ENCODE measurements around the gene DESI2. TPM values are rescaled to one million over a fixed set of nuclear protein-coding genes. Genes with fewer than 3 reads are reported as not detected.

DESI2 gene
- total and polyA plus RNA-seq, 2 experiments from 2014 or later = 31.5 to 48.2 TPM

DNA sequence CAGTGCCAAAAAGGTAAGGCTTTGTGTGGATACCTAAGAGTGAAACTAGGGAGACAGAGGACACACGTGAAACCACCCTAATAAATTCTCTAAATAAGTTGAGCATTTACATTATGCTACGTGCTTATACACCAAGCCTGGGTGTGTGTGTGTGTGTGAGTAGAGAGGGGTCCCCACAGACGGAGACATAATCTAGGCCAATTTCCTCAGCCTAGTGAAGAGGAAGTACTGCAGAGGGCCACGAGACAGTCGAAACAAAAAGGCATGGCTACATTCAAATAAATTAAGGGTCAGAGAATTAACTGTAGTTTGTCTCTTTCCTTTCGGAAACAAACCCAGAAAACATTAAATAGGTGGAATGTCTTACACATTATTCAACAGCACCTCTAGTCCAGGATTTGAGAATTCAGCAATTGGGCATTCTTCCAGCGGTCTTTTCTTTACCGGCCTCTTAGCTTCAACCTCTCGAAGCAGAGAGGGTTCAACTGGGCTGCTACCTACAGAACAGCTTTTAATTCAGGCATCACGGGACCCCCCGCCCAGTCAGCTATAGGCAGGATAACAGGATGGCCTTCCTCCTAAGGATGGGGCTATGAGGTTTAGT lies 75.0 kb downstream of the DESI2 start:
- H3K4me2 ChIP-seq = no peak overlapping the region
- TF ChIP-seq EZH2 (IDR thresholded peaks at IDR 0.05; ENCODE audit: borderline replicate concordance) (no peak), CTCF (IDR thresholded peaks at IDR 0.05; ENCODE audit: poor library complexity) (no peak), EZH2phosphoT487 (IDR thresholded peaks at IDR 0.05; ENCODE audit: low read depth, severe bottlenecking, unreplicated experiment) (no peak)
- no peaks in the 10 kb centered on the region for H3K9me3 ChIP-seq (ENCODE audit: low read depth)
- H3K79me2 ChIP-seq = no peaks in the 10 kb centered on the region
- no peak overlapping the region for H3K27ac ChIP-seq
- DNase-seq (ENCODE audit: low spot score) = no peak
- no peak overlapping the region for H3K4me3 ChIP-seq
- 96% methylated on average over 11 of the region's 11 CpGs for WGBS (ENCODE audit: low lambda C conversion rate, missing lambda C conversion rate)
- H2AFZ ChIP-seq = no peak overlapping the region
- H3K27me3 ChIP-seq = no peaks in the 10 kb centered on the region
- no peaks in the 10 kb centered on the region for H3K9me2 ChIP-seq (replicated peaks; ENCODE audit: insufficient read depth)
- H3K36me3 ChIP-seq (replicated peaks; ENCODE audit: insufficient read depth, low read depth) = no peaks in the 10 kb centered on the region
- no peaks in the 10 kb centered on the region for H3K4me1 ChIP-seq (ENCODE audit: insufficient read depth)
- H4K20me1 ChIP-seq (ENCODE audit: insufficient read depth, poor library complexity, severe bottlenecking) = no peaks in the 10 kb centered on the region

GRCh38 chr1:244730153-244730933 lies 77.4 kb downstream of the DESI2 start:
- H3K4me2 ChIP-seq = peak overlapping the region; percentile 95
- no peaks in the 10 kb centered on the region for H3K4me1 ChIP-seq (ENCODE audit: insufficient read depth)
- H3K27me3 ChIP-seq = no peaks in the 10 kb centered on the region
- H3K79me2 ChIP-seq = no peaks in the 10 kb centered on the region
- no peaks in the 10 kb centered on the region for H3K9me3 ChIP-seq (ENCODE audit: low read depth)
- TF ChIP-seq EZH2phosphoT487 (IDR thresholded peaks at IDR 0.05; ENCODE audit: low read depth, severe bottlenecking, unreplicated experiment) = no peak
- TF ChIP-seq EZH2 (IDR thresholded peaks at IDR 0.05; ENCODE audit: borderline replicate concordance) = no peak
- TF ChIP-seq CTCF (IDR thresholded peaks at IDR 0.05; ENCODE audit: poor library complexity) = no peak
- peak overlapping the region; percentile 93 for H2AFZ ChIP-seq
- DNase-seq (ENCODE audit: low spot score) = peak; percentile 59
- peak overlapping the region; percentile 65 for H3K4me3 ChIP-seq
- no peaks in the 10 kb centered on the region for H3K9me2 ChIP-seq (replicated peaks; ENCODE audit: insufficient read depth)
- no peak overlapping the region for H3K27ac ChIP-seq
- no peaks in the 10 kb centered on the region for H3K36me3 ChIP-seq (replicated peaks; ENCODE audit: insufficient read depth, low read depth)
- H4K20me1 ChIP-seq (ENCODE audit: insufficient read depth, poor library complexity, severe bottlenecking) = no peaks in the 10 kb centered on the region
- 4% methylated on average over 83 of the region's 94 CpGs for WGBS (ENCODE audit: low lambda C conversion rate, missing lambda C conversion rate)

GRCh38 chr1:244730934-244731434 lies 78.1 kb downstream of the DESI2 start:
- Histone ChIP-seq H3K27me3 (no peaks in the 10 kb centered on the region), H3K9me3 (ENCODE audit: low read depth) (no peaks in the 10 kb centered on the region), H3K4me2 (peak overlapping the region; percentile 95), H3K27ac (no peak overlapping the region), H3K36me3 (replicated peaks; ENCODE audit: insufficient read depth, low read depth) (no peaks in the 10 kb centered on the region), H3K9me2 (replicated peaks; ENCODE audit: insufficient read depth) (no peaks in the 10 kb centered on the region), H2AFZ (peak overlapping the region; percentile 93), H3K4me1 (ENCODE audit: insufficient read depth) (no peaks in the 10 kb centered on the region), H4K20me1 (ENCODE audit: insufficient read depth, poor library complexity, severe bottlenecking) (no peaks in the 10 kb centered on the region), H3K79me2 (no peaks in the 10 kb centered on the region), H3K4me3 (peak overlapping the region; percentile 65)
- 53% methylated on average over 28 of the region's 28 CpGs for WGBS (ENCODE audit: low lambda C conversion rate, missing lambda C conversion rate)
- no peak for DNase-seq (ENCODE audit: low spot score)
- TF ChIP-seq CTCF (IDR thresholded peaks at IDR 0.05; ENCODE audit: poor library complexity) (no peak), EZH2phosphoT487 (IDR thresholded peaks at IDR 0.05; ENCODE audit: low read depth, severe bottlenecking, unreplicated experiment) (no peak), EZH2 (IDR thresholded peaks at IDR 0.05; ENCODE audit: borderline replicate concordance) (no peak)

Data from hepatocyte (in vitro differentiated cells).